Esophagus muscularis mucosa (tissue), 4 donors: Measurements from ENCODE around the gene PIP5K1B.

Experiments used
- CTCF ChIP-seq, 3 experiments: fragments of 200-600 bp in 2 of 3; fragments of 450-650 bp in 1 of 3; sonication (generic) in 2 of 3; IDR thresholded peaks; one replicate each; pipeline ENCODE4 v1.5.1; 2017 to 2019; ENCODE audit warnings: antibody characterized with exemption in 3 of 3, mild to moderate bottlenecking in 2 of 3, moderate library complexity in 1 of 3
- EP300 ChIP-seq: sonication (generic); formaldehyde crosslinking; IDR thresholded peaks from one replicate; pipeline ENCODE4 v1.6.1; 2017; ENCODE audit warnings: antibody characterized with exemption
- POLR2A ChIP-seq: fragments of 450-650 bp; IDR thresholded peaks from one replicate; pipeline ENCODE4 v1.6.1; 2017; ENCODE audit warnings: antibody characterized with exemption, moderate library complexity, mild to moderate bottlenecking, low read depth
- POLR2AphosphoS5 ChIP-seq, 2 donors: sonication (generic); formaldehyde crosslinking; IDR thresholded peaks; one replicate each; pipeline ENCODE4 v1.6.1; 2017; ENCODE audit warnings: antibody characterized with exemption in 2 of 2

- TF ChIP-seq CTCF (IDR thresholded peaks at IDR 0.05) (no peak), POLR2A (no peak), POLR2AphosphoS5 (IDR thresholded peaks at IDR 0.05) (no peak), EP300 (no peak)
Observed at GRCh38 chr9:68876273-68876672, 171.2 kb downstream of the PIP5K1B start.
